GM12891 (cell line): ENCODE results near the gene GPSM3.

ENCODE experiments used
- PAX5 ChIP-seq: IDR thresholded peaks from 2 replicates; pipeline ENCODE4 v1.6.1; 2011; ENCODE audit warnings: low read length, moderate library complexity, mild to moderate bottlenecking; ENCODE audit not compliant: insufficient read depth, severe bottlenecking
- POLR2A ChIP-seq: IDR thresholded peaks from 2 replicates; pipeline ENCODE4 v1.6.1; 2011; ENCODE audit warnings: low read depth, low read length, control low read depth
- POLR2AphosphoS5 ChIP-seq: IDR thresholded peaks from 2 replicates; pipeline ENCODE4 v1.6.1; 2011; ENCODE audit warnings: low read depth, low read length, control low read depth
- TAF1 ChIP-seq: IDR thresholded peaks from 2 replicates; pipeline ENCODE4 v1.6.1; 2011; ENCODE audit warnings: low read depth, low read length, control low read depth

DNA sequence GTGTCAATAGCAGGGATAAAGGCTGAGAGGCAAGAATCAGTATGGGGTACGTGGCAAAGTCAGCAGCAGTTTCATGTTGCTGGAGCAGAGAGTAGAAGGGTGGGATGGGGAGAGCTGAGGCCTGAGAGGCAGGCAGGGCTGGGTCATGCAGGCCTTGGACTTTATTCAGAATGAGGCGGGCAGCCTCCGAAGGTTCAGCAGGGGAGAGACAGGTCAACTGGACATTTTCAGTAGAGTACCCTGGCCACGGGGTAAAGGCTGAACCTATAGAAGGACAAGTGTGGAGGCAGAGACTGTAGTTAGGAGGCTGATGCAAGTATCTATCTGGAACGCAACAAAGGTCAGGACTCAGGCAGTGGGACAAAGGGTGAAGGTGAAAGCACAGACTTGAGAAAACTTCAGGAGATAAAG is 17.8 kb upstream of the GPSM3 start:
- no peak for TF ChIP-seq POLR2A
- TF ChIP-seq POLR2AphosphoS5, result no peak
- TF ChIP-seq TAF1, result no peak
- TF ChIP-seq PAX5, result no peak
